GM06990 (cell line): Measurements from ENCODE around the gene TRMT61A.

Experiments
- DNase-seq: peaks from one replicate; pipeline ENCODE4 v3.0.0-alpha.2; 2011; ENCODE audit not compliant: insufficient read length; ENCODE audit errors: extremely low read depth
- H3K27me3 ChIP-seq: replicated peaks from 2 replicates; pipeline ENCODE4 v1.6.0; 2011; ENCODE audit warnings: low read length; ENCODE audit not compliant: control insufficient read depth, insufficient read depth
- H3K36me3 ChIP-seq: 2 replicates; pipeline ENCODE4 v1.5.1; 2011; ENCODE audit warnings: low read length; ENCODE audit not compliant: control insufficient read depth, insufficient read depth
- H3K4me3 ChIP-seq: replicated peaks from 2 replicates; pipeline ENCODE4 v1.5.1; 2011; ENCODE audit warnings: low read depth, mild to moderate bottlenecking, control low read depth, low read length
- CTCF ChIP-seq: IDR thresholded peaks from 2 replicates; pipeline ENCODE4 v1.5.1; 2011; ENCODE audit warnings: low read length, control low read depth, mild to moderate bottlenecking, inconsistent platforms; ENCODE audit not compliant: insufficient read depth, poor library complexity, severe bottlenecking

TRMT61A gene

GRCh38 chr14:103542605-103543088 lies 13.7 kb downstream of the TRMT61A start:
- DNase-seq: no peak

GRCh38 chr14:103543140-103543539 lies 14.1 kb downstream of the TRMT61A start:
- Histone ChIP-seq H3K36me3 (no peaks in the 10 kb centered on the region), H3K27me3 (no peaks in the 10 kb centered on the region), H3K4me3 (no peak overlapping the region)
- DNase-seq: no peak
- TF ChIP-seq CTCF: no peak

More at GRCh38 chr14:103542605-103543088, 13.7 kb downstream of the TRMT61A start:
- H3K27me3 ChIP-seq: no peaks in the 10 kb centered on the region
- H3K36me3 ChIP-seq: no peaks in the 10 kb centered on the region
- TF ChIP-seq CTCF: no peak
- H3K4me3 ChIP-seq: no peak overlapping the region

- DNase-seq: peak; percentile 10
- Histone ChIP-seq H3K36me3 (no peaks in the 10 kb centered on the region), H3K27me3 (no peaks in the 10 kb centered on the region), H3K4me3 (no peak overlapping the region)
- no peak for TF ChIP-seq CTCF
Measured at GRCh38 chr14:103543721-103544387, 14.9 kb downstream of the TRMT61A start.

GRCh38 chr14:103544388-103545218 lies 15.6 kb downstream of the TRMT61A start:
- no peak for DNase-seq
- no peak for TF ChIP-seq CTCF
- no peaks in the 10 kb centered on the region for H3K36me3 ChIP-seq

GRCh38 chr14:103545219-103545914 lies 16.4 kb downstream of the TRMT61A start:
- Histone ChIP-seq H3K4me3 (no peak overlapping the region), H3K36me3 (no peaks in the 10 kb centered on the region), H3K27me3 (no peaks in the 10 kb centered on the region)
- TF ChIP-seq CTCF: no peak
- DNase-seq: no peak

More at GRCh38 chr14:103544388-103545218, 15.6 kb downstream of the TRMT61A start:
- Histone ChIP-seq H3K27me3 (no peaks in the 10 kb centered on the region), H3K4me3 (no peak overlapping the region)
